ES-I3 (cell line): ENCODE results near the gene CCDC91.
"Not testable (repeated sequence)": the region's sequence is repeated elsewhere in the genome, so short reads cannot be mapped to it uniquely, and the experiment has no call there.

Experiments
- H3K36me3 ChIP-seq: 2 replicates; pipeline ENCODE4 v1.6.1; 2013; ENCODE audit warnings: mild to moderate bottlenecking, low read length, control low read depth, moderate library complexity; ENCODE audit not compliant: insufficient read depth
- H3K4me1 ChIP-seq: 2 replicates; pipeline ENCODE4 v1.6.1; 2013; ENCODE audit warnings: mild to moderate bottlenecking, control low read depth, low read length; ENCODE audit not compliant: insufficient read depth
- H3K9ac ChIP-seq: 2 replicates; pipeline ENCODE4 v1.6.1; 2013; ENCODE audit warnings: low read depth, mild to moderate bottlenecking, low read length, moderate library complexity
- H3K9me3 ChIP-seq: 2 replicates; pipeline ENCODE4 v1.6.1; 2013; ENCODE audit warnings: mild to moderate bottlenecking, low read length, moderate library complexity; ENCODE audit not compliant: control insufficient read depth, insufficient read depth

CCDC91 gene

DNA sequence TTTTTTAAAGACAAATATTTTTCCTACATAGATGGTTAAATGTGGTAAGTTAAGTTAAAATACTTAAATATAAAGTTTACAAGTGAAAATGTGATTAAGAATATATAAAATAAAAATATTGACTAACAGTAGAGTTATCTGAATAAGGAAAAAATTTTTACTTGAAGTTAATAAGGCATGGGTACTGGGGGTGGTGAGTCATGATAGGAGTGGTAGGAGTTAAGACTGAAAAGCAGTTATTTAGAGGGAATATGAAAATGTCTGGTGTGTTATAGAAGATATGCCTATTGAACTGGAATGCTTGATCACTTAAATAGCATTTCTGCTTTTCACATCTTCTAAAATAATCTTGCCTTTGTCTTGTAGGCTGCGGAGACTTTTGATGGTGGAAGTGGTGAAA lies 68.7 kb downstream of the CCDC91 start:
- H3K4me1 ChIP-seq, result no peaks in the 10 kb centered on the region
- no peaks in the 10 kb centered on the region for H3K36me3 ChIP-seq
- no peaks in the 10 kb centered on the region for H3K9me3 ChIP-seq
- no peak overlapping the region for H3K9ac ChIP-seq

DNA sequence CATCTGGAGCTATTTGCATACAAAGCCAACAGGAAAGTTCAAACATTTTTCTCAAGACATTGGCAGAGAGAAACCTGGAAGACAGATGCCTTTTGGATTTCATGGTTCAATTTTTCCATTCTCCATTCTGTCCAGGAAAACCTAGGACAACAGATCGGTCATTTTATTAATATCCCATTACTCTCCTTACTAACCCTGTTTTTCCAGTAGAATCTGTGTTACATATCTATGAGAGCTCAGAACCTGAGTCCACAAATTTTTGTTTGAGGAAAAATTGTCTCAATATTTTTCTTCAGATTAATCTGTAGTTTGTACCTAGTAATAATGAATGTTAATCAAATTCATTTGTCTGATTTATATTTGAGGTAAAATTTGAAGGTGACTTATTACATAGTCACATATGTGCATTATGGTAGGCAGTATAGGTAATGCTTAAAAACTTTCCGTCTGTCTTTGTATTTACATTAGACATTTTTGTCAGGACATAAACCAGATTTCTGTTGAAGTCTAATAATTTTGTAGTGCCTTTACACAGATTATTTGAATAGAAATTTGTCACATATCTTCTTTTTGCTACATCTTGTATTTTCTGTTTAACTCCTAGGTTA lies 75.3 kb downstream of the CCDC91 start:
- H3K9ac ChIP-seq, result no peak overlapping the region
- H3K9me3 ChIP-seq, result peaks cover 2% of the 10 kb centered on the region; the same call in 1 of the 2 replicates
- H3K36me3 ChIP-seq, result no peaks in the 10 kb centered on the region
- no peaks in the 10 kb centered on the region for H3K4me1 ChIP-seq

DNA sequence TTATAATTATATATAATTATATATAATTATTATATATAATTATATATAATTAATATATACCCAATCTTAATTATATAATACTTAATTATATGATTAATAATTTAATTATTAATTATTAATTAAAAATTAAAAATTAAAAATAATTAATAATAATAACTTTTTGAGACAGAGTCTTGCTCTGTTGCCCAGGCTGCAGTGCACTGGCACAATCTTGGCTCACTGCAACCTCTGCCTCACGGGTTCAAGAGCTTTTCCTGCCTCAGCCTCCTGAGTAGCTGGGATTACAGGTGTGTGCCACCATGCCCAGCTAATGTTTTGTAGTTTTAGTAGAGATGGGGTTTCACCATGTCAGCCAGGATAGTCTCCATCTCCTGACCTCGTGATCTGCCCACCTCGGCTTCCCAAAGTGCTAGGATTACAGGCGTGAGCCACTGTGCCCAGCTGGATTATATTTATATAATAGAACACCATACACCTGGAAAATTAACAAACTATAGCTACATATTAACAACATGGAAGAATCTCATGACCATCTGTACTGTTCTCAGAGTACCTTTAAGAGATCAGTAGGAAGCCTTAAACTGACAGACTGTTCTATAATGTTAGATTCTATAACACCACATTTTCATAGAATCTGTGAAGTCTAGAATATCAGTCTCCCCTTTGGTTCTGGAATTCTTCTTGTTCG lies 77.8 kb downstream of the CCDC91 start:
- H3K36me3 ChIP-seq, H3K9ac ChIP-seq, H3K4me1 ChIP-seq, H3K9me3 ChIP-seq: not testable (repeated sequence)

DNA sequence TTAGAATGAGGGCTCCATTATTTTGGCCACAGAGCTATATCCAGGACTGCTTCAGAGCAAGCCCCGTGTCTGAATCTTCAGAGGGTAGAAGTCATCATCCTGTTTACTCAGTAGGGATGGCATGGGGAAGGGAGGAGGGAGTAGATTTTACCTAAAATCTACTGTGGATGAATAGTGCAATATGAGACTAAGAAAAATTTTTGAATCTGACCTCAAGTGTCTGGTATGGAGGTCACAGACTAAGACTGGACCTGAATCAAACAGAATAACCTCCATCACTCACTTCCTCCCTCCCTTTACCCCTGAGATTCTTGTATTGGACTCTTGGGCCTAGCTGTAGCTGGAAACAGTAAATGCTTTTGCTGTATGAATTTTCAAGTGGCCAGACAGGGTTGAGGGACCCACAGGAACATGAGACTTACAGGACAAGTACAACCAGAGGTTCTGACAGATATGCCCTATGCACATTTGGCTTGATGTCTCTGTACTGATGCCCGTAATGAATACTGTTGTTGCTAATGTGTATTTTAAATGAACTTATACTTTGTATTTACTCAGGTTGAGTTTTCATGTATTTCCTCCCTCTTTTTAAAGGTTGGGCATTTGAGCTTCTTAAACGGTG lies 78.5 kb downstream of the CCDC91 start:
- Histone ChIP-seq H3K9me3 (peaks cover 5% of the 10 kb centered on the region; the same call in 1 of the 2 replicates), H3K4me1 (no peaks in the 10 kb centered on the region), H3K9ac (no peak overlapping the region), H3K36me3 (no peaks in the 10 kb centered on the region)

DNA sequence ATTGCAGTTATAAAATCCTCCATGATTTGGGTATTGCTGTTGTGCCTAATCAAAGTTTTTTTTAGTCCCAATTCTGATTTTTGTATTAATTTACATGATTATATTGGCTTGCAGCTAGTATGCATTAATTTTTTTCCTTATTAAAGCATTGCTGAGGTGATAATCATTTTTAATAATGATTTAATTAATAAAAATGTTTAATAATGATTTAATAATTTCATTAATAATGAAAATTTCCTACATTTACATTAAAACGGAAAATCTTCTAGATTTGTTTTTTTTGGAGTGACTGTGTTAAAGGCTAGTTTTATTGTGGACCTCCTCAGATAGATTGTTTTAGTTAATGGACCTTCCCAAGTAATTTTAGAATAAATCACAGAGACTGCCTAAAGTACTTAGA lies 79.6 kb downstream of the CCDC91 start:
- peaks cover 5% of the 10 kb centered on the region; the same call in 1 of the 2 replicates for H3K9me3 ChIP-seq
- H3K36me3 ChIP-seq, result no peaks in the 10 kb centered on the region
- H3K4me1 ChIP-seq, result no peaks in the 10 kb centered on the region
- H3K9ac ChIP-seq, result no peak overlapping the region

DNA sequence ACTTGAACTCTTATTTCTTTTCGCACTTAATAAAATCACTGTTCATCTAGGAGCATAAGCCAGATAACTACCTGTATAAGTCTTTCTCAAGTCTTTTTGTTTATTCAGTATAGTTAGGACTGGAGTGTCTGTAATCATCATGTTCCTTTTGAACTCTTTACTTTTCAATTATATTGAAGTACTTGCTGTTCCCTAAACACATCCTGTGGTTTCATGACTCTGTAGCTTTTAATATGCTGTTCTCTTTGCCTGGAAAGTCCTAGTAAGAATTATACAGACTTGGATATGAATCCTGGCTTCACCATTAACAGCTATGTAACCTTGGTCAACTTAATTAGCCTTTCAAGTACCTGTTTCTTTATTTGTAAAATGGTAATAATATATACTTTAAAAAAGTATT lies 88.2 kb downstream of the CCDC91 start:
- Histone ChIP-seq H3K9me3 (no peaks in the 10 kb centered on the region), H3K4me1 (0 out of 2 replicates have a peak, but pooled peaks cover 4% of the 10 kb centered on the region), H3K9ac (no peak overlapping the region), H3K36me3 (no peaks in the 10 kb centered on the region)

DNA sequence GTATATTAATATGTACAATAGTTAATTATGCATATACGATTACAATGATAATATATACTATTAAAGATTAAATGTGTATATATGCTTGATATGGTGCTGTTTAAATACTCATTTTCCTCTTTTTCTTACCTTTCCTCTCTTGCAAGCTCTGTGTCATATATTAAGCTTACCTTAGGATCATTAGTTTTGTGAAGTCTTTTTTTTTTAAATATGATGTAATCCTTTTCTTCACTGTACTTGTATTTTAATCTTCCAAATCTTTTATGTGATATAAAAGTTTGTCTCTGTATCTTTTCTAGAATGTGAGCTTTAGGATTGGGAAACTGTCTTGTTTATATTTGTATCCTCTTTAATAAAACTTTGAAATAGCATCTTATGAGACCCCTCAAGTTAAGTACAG lies 88.7 kb downstream of the CCDC91 start:
- Histone ChIP-seq H3K9me3 (no peaks in the 10 kb centered on the region), H3K36me3 (no peaks in the 10 kb centered on the region), H3K4me1 (0 out of 2 replicates have a peak, but pooled peaks cover 4% of the 10 kb centered on the region), H3K9ac (no peak overlapping the region)

DNA sequence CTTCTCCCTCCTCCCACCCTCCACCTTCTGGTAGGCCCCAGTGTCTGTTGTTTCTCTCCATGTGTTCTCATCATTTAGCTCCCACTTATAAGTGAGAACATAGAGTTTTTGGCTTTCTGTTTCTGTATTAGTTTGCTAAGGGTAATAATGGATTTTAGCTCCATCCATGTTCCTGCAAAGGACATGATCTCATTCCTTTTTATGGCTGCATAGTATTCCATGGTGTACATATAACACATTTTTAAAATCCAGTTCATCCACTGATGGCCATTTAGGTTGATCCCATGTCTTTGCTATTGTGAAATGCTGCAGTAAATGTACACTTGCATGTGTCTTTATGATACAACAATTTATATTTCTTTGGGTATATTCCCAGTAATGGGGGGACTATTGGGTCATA lies 96.1 kb downstream of the CCDC91 start:
- Histone ChIP-seq H3K9me3 (no peaks in the 10 kb centered on the region), H3K36me3 (no peaks in the 10 kb centered on the region), H3K9ac (no peak overlapping the region), H3K4me1 (no peaks in the 10 kb centered on the region)

DNA sequence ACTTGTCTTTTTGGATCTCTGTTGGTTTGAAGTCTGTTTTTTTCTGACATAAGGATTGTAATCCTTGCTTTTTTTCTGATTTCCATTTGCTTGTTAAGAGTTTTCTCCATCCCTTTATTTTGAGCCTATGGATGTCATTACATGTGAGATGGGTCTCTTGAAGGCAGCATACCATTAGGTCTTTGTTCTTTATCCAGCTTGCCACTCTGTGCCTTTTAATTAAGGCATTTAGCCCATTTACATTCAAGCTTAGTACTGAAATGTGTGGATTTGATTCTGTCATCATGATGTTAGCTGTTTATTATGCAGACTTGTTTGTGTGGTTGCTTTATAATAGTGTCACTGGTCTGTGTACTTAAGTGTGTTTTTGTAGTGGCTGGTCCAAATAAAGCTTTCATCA lies 100.0 kb downstream of the CCDC91 start:
- Histone ChIP-seq H3K9me3 (no peaks in the 10 kb centered on the region), H3K4me1 (no peaks in the 10 kb centered on the region), H3K9ac (no peak overlapping the region), H3K36me3 (no peaks in the 10 kb centered on the region)

DNA sequence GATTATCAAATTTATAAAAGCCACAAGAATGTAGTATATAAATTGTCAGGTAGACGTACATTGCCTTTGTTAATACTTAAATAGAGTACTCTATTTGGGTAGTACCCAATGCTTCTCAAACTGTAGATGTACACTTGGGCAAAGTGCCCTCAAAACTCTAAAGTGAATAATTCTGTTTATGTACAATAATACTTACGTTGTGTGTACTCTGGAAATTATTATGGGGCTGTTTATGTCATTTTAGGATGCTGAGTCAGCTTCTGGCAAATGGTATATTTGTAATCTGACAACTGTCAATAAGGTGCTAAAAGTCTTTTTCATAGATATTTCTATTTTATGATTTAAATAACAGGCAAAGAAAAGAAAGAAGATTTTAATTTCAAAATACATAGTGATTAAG lies 102.4 kb downstream of the CCDC91 start:
- Histone ChIP-seq H3K9me3 (no peaks in the 10 kb centered on the region), H3K4me1 (no peaks in the 10 kb centered on the region), H3K9ac (no peak overlapping the region), H3K36me3 (no peaks in the 10 kb centered on the region)

DNA sequence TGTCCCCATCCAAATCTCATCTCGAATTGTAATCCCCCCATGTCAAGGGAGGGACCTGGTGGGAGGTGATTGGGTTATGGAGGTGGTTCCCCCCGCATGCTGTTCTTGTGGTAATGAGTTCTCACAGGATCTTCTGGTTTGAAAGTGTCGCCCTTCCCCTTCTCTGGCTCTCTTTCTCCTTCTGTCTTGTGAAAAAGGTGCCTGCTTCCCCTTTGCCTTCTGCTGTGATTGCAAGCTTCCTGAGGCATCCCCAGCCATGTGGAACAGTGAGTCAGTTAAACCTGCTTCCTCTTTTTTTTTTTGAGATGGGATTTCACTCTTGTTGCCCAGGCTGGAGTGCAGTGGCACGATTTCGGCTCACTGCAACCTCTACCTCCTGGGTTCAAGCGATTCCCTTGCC lies 104.0 kb downstream of the CCDC91 start:
- Histone ChIP-seq H3K9ac (no peak overlapping the region), H3K36me3 (no peaks in the 10 kb centered on the region), H3K4me1 (no peaks in the 10 kb centered on the region)

DNA sequence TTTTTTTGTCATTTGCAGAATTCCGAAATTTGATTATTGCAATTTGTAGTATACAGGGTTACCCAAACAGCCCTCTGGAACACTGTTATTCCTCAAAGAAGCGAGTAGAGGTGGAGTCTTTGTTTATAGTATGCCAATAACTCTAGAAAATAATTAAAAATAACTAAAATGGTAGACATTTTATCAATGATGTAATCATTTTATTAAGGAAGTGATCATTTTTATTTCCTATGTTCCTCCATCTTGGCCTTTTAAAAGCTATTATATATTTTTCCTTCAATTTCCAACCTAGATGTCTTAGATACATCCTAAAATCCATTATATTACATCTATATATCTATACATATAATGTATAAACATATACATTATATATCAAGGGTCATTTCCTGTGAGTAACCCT lies 106.0 kb downstream of the CCDC91 start:
- Histone ChIP-seq H3K36me3 (no peaks in the 10 kb centered on the region), H3K4me1 (no peaks in the 10 kb centered on the region), H3K9ac (no peak overlapping the region), H3K9me3 (no peaks in the 10 kb centered on the region)

More for the DNA sequence above, 104.0 kb downstream of the CCDC91 start:
- no peaks in the 10 kb centered on the region for H3K9me3 ChIP-seq

DNA sequence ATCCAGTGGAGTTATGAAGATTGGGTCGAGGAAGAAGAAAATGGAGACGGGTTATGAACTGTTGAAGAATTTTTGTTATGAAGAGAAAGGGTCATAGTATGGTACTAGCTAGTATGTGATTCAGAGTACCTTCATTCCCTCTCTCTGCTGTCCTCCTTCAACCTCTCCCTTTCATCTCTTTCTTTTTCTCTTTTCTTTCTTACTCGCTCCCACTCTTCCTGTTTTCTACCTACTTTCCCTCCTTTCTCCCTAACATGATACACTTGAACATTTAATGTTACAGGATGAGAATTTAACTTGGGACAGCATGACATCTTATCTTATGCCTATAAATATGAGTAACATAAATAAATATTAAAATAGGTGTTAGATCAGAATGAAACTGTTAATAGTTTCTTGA lies 112.9 kb downstream of the CCDC91 start:
- no peak overlapping the region for H3K9ac ChIP-seq
- H3K9me3 ChIP-seq, result no peaks in the 10 kb centered on the region

DNA sequence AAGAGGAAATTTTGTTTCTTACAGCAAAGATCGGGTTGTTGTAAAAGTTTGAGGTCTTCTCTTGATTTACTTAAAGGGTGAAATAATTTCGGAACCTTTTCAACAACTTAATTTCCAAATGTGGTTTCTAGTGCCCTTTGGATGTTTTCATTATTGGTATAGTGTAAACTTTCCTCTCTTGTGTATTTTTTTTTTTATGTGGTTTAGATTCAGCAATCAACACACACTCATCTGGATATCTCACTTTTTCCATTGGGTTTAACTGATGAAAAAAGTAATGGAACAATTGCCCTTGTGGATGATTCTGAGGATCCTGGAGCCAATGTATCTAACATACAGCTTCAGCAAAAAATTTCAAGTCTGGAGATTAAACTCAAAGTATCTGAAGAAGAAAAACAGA lies 116.3 kb downstream of the CCDC91 start:
- no peak overlapping the region for H3K9ac ChIP-seq
- peaks cover 5% of the 10 kb centered on the region for H3K4me1 ChIP-seq
- H3K36me3 ChIP-seq, result no peaks in the 10 kb centered on the region
- H3K9me3 ChIP-seq, result no peaks in the 10 kb centered on the region

More for the DNA sequence above, 112.9 kb downstream of the CCDC91 start:
- no peaks in the 10 kb centered on the region for H3K4me1 ChIP-seq
- no peaks in the 10 kb centered on the region for H3K36me3 ChIP-seq

DNA sequence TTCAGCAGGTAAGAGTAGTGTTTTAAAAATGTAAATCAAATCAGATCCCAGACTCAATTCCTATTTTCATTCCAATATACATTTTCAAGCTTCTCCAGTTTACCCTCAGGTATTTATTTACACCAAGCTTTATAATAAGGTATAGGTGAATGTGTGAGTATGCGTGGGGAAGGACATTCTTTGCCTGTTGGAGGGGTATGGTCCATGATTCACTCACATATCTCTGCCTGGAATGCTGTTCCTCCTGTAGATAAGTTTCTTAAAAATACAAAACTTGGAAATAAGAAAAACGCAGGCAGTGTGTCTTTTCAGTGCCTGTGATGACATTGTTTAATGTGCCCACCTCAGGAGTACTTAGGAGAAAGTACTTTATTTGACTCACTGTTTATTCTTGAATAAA lies 118.6 kb downstream of the CCDC91 start:
- no peaks in the 10 kb centered on the region for H3K36me3 ChIP-seq
- no peaks in the 10 kb centered on the region for H3K9me3 ChIP-seq
- H3K4me1 ChIP-seq, result peaks cover 7% of the 10 kb centered on the region
- H3K9ac ChIP-seq, result no peak overlapping the region
